HepG2 (cell line): ENCODE data around the gene RPUSD2. TPM values are rescaled to one million over a fixed set of nuclear protein-coding genes. Genes with fewer than 3 reads are reported as not detected.

Source experiments
- CHCHD3 ChIP-seq: sonication (generic); formaldehyde crosslinking; IDR thresholded peaks from 2 replicates; pipeline ENCODE4 v1.8.0; 2022; ENCODE audit warnings: mild to moderate bottlenecking, missing genetic modification reagents, moderate library complexity
- GZF1 ChIP-seq: sonication (generic); formaldehyde crosslinking; IDR thresholded peaks from 2 replicates; pipeline ENCODE4 v1.5.1; 2020; ENCODE audit warnings: mild to moderate bottlenecking, missing genetic modification reagents
- MEIS1 ChIP-seq: sonication (generic); formaldehyde crosslinking; IDR thresholded peaks from 2 replicates; pipeline ENCODE4 v1.9.0; 2021; ENCODE audit warnings: mild to moderate bottlenecking, missing genetic modification reagents, moderate library complexity, borderline replicate concordance
- PHB2 ChIP-seq: fragments of 450-650 bp; IDR thresholded peaks from 2 replicates; pipeline ENCODE4 v1.6.1; 2018; ENCODE audit not compliant: partially characterized antibody
- PHF20 ChIP-seq: sonication (generic); formaldehyde crosslinking; IDR thresholded peaks from 2 replicates; pipeline ENCODE4 v1.5.0; 2020; ENCODE audit warnings: mild to moderate bottlenecking, missing genetic modification reagents
- PHF21A ChIP-seq: sonication (generic); formaldehyde crosslinking; IDR thresholded peaks from 2 replicates; pipeline ENCODE4 v1.5.0; 2020; ENCODE audit warnings: mild to moderate bottlenecking, missing genetic modification reagents
- RFX1 ChIP-seq: fragments of 450-650 bp; IDR thresholded peaks from 2 replicates; pipeline ENCODE4 v1.6.1; 2017
- RFXANK ChIP-seq: IDR thresholded peaks from 2 replicates; pipeline ENCODE4 v1.6.1; 2016
- U2AF1 ChIP-seq: fragments of 200-400 bp; formaldehyde crosslinking; optimal IDR thresholded peaks from 2 replicates; pipeline ENCODE3; 2017; ENCODE audit warnings: mild to moderate bottlenecking, low read depth, low read length
- ZNF121 ChIP-seq: sonication (generic); formaldehyde crosslinking; IDR thresholded peaks from 2 replicates; pipeline ENCODE4 v1.5.0; 2020; ENCODE audit warnings: mild to moderate bottlenecking, missing genetic modification reagents
- ZNF263 ChIP-seq: sonication (generic); formaldehyde crosslinking; IDR thresholded peaks from 2 replicates; pipeline ENCODE4 v1.4.0; 2020; ENCODE audit warnings: missing genetic modification reagents
- ZNF530 ChIP-seq: sonication (generic); formaldehyde crosslinking; IDR thresholded peaks from 2 replicates; pipeline ENCODE4 v1.5.0; 2020; ENCODE audit warnings: low read depth, mild to moderate bottlenecking, missing genetic modification reagents
- ZNF616 ChIP-seq: sonication (generic); formaldehyde crosslinking; IDR thresholded peaks from 2 replicates; pipeline ENCODE4 v1.5.0; 2020; ENCODE audit warnings: low read depth, mild to moderate bottlenecking, missing genetic modification reagents
- ZNF674 ChIP-seq: sonication (generic); formaldehyde crosslinking; IDR thresholded peaks from 2 replicates; pipeline ENCODE4 v1.5.0; 2020; ENCODE audit warnings: low read depth, mild to moderate bottlenecking, missing genetic modification reagents
- ZNF747 ChIP-seq: sonication (generic); formaldehyde crosslinking; IDR thresholded peaks from 2 replicates; pipeline ENCODE4 v1.8.1; 2023; ENCODE audit warnings: missing genetic modification reagents, mild to moderate bottlenecking, borderline replicate concordance
- ZNF792 ChIP-seq: IDR thresholded peaks from 2 replicates; pipeline ENCODE4 v1.6.1; 2016
- polyA plus RNA-seq, 8 experiments: library from polyadenylated mRNA; depleted of rRNA in 3 of 8; stranded (reverse) in 7 of 8; unstranded in 1 of 8; fragments of >200 nt; fragmentation: Illumina TruSeq in 4 of 8; extraction: Trizol in 4 of 8; gene quantifications; 2 replicates each; pipeline versions ENCODE4 v1.2.1 to v1.2.3, GENCODE V29; 2011 to 2016; ENCODE audit warnings: low read depth in 4 of 8, missing spikeins in 1 of 8, mixed read lengths in 1 of 8; ENCODE audit not compliant: insufficient read depth in 1 of 8
- total RNA-seq, 5 experiments: library from RNA; depleted of rRNA; stranded (reverse); fragments of >200 nt; fragmentation: Illumina TruSeq; extraction: Trizol; gene quantifications; 2 replicates each; pipeline ENCODE4 v1.2.3, GENCODE V29; 2016; ENCODE audit warnings: low read depth in 1 of 5
- TF ChIP-seq, protein P1 (sequence below): sonication (generic); formaldehyde crosslinking; IDR thresholded peaks from 2 replicates; pipeline ENCODE4 v1.8.0; 2023; ENCODE audit warnings: mild to moderate bottlenecking, missing genetic modification reagents
- TF ChIP-seq, protein P2 (sequence below): sonication (generic); formaldehyde crosslinking; IDR thresholded peaks from 2 replicates; pipeline ENCODE4 v1.8.0; 2022; ENCODE audit warnings: missing genetic modification reagents, mild to moderate bottlenecking, inconsistent platforms, borderline replicate concordance
- TF ChIP-seq, protein P3 (sequence below): sonication (generic); formaldehyde crosslinking; IDR thresholded peaks from 2 replicates; pipeline ENCODE4 v1.9.0; 2021; ENCODE audit warnings: missing genetic modification reagents, borderline replicate concordance
- TF ChIP-seq, protein P4 (sequence below), 2 experiments: sonication (generic) in 1 of 2; formaldehyde crosslinking in 1 of 2; IDR thresholded peaks; 2 replicates each; pipeline versions ENCODE4 v1.4.0 to v1.6.1; 2018 to 2020; ENCODE audit warnings: missing genetic modification reagents in 2 of 2, borderline replicate concordance in 1 of 2, low read depth in 1 of 2, mild to moderate bottlenecking in 1 of 2, missing biosample characterization in 1 of 2
- TF ChIP-seq, protein P5 (sequence below): sonication (generic); formaldehyde crosslinking; IDR thresholded peaks from 2 replicates; pipeline ENCODE4 v1.4.0; 2020; ENCODE audit warnings: mild to moderate bottlenecking, missing genetic modification reagents

Gene RPUSD2
- total and polyA plus RNA-seq, 2 of the 13 experiments (the other 11 are each of a cell fraction or from before 2014, with no cell fraction given) = 8.6 to 14.5 TPM

DNA sequence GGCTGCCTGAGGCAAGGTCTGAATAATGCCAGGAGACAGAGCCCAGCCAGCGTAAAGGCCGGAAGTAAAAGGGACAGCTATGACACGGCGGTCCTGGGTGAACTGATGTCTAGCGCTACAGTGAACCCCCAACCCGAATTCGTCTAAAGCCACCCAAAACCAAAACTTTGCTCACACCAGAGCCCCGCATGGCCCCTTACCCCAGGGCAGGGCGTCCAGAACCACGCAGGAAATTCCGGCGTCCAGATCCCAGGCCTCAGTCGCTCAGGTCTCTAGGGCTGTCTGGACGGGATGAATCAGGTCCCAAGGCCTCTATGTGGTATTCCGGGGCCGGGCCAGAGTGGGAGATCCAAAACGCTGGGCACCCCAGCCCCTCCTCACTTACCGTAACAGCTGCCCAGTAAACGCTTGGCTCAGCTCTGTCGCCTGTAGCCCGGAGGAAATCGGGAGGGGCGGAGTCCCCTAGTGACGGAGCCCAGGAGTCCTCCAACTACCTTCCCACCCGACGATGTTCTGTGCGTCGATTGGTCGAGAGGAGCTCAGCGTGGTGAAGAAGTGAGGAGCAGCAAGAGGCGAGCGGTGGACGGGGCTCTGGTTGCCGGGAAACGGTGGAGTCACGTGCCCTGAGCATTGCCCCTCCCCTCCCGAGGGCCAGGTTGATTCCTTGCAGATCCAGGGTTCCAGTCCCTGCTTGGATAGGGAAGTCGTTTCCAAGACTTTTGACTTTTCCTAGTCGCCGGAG lies 4.3 kb upstream of the RPUSD2 start, which contains the start of gene CCDC32 (continued):
- TF ChIP-seq ZNF747 (CRISPR knock-in tag) = 0 out of 2 replicates have a peak, but pooled peaks have one; percentile 49
- no peak for TF ChIP-seq ZNF263 (CRISPR knock-in tag)
- TF ChIP-seq, protein P1, sequence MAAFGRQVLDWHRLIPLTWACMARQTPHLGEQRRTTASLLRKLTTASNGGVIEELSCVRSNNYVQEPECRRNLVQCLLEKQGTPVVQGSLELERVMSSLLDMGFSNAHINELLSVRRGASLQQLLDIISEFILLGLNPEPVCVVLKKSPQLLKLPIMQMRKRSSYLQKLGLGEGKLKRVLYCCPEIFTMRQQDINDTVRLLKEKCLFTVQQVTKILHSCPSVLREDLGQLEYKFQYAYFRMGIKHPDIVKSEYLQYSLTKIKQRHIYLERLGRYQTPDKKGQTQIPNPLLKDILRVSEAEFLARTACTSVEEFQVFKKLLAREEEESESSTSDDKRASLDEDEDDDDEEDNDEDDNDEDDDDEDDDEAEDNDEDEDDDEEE = 0 out of 2 replicates have a peak, but pooled peaks have one; percentile 52
- TF ChIP-seq, protein P2, sequence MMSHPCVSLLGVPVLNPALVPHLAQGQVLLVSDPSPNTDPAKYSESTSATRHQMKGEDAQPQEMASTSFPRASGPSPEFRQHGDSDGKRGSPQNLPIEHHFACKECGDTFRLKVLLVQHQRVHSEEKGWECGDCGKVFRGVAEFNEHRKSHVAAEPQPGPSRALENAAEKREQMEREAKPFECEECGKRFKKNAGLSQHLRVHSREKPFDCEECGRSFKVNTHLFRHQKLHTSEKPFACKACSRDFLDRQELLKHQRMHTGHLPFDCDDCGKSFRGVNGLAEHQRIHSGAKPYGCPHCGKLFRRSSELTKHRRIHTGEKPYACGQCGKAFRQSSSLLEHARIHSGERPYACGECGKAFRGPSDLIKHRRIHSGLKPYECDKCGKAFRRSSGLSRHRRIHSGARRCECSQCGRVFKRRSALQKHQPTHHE (CRISPR knock-in tag) = peak; percentile 34; the same call in 1 of the 2 replicates
- TF ChIP-seq RFXANK = no peak; the same call in 1 of the 2 replicates
- no peak for TF ChIP-seq PHB2
- TF ChIP-seq, protein P3, sequence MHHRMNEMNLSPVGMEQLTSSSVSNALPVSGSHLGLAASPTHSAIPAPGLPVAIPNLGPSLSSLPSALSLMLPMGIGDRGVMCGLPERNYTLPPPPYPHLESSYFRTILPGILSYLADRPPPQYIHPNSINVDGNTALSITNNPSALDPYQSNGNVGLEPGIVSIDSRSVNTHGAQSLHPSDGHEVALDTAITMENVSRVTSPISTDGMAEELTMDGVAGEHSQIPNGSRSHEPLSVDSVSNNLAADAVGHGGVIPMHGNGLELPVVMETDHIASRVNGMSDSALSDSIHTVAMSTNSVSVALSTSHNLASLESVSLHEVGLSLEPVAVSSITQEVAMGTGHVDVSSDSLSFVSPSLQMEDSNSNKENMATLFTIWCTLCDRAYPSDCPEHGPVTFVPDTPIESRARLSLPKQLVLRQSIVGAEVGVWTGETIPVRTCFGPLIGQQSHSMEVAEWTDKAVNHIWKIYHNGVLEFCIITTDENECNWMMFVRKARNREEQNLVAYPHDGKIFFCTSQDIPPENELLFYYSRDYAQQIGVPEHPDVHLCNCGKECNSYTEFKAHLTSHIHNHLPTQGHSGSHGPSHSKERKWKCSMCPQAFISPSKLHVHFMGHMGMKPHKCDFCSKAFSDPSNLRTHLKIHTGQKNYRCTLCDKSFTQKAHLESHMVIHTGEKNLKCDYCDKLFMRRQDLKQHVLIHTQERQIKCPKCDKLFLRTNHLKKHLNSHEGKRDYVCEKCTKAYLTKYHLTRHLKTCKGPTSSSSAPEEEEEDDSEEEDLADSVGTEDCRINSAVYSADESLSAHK = no peak
- TF ChIP-seq, protein P4, sequence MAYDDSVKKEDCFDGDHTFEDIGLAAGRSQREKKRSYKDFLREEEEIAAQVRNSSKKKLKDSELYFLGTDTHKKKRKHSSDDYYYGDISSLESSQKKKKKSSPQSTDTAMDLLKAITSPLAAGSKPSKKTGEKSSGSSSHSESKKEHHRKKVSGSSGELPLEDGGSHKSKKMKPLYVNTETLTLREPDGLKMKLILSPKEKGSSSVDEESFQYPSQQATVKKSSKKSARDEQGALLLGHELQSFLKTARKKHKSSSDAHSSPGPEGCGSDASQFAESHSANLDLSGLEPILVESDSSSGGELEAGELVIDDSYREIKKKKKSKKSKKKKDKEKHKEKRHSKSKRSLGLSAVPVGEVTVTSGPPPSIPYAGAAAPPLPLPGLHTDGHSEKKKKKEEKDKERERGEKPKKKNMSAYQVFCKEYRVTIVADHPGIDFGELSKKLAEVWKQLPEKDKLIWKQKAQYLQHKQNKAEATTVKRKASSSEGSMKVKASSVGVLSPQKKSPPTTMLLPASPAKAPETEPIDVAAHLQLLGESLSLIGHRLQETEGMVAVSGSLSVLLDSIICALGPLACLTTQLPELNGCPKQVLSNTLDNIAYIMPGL (CRISPR knock-in tag; IDR thresholded peaks at IDR 0.05; ENCODE audit: borderline replicate concordance in 1 of 2, low read depth in 1 of 2) = peak; percentile 72 to 79
- TF ChIP-seq ZNF792 (CRISPR knock-in tag) = peak; percentile 63; the same call in 1 of the 2 replicates
- no peak for TF ChIP-seq MEIS1 (CRISPR knock-in tag)
- TF ChIP-seq U2AF1 = no peak
- peak; percentile 71 for TF ChIP-seq PHF21A (CRISPR knock-in tag)
- 0 out of 2 replicates have a peak, but pooled peaks have one; percentile 72 for TF ChIP-seq ZNF530 (CRISPR knock-in tag)
- peak; percentile 45; the same call in 1 of the 2 replicates for TF ChIP-seq ZNF121 (CRISPR knock-in tag)
- no peak for TF ChIP-seq GZF1
- no peak for TF ChIP-seq ZNF616 (CRISPR knock-in tag)
- TF ChIP-seq CHCHD3 (CRISPR knock-in tag) = no peak
- peak; percentile 70 for TF ChIP-seq PHF20 (CRISPR knock-in tag)
- TF ChIP-seq RFX1 = peak; percentile 85
- TF ChIP-seq ZNF674 (CRISPR knock-in tag) = no peak
- TF ChIP-seq, protein P5, sequence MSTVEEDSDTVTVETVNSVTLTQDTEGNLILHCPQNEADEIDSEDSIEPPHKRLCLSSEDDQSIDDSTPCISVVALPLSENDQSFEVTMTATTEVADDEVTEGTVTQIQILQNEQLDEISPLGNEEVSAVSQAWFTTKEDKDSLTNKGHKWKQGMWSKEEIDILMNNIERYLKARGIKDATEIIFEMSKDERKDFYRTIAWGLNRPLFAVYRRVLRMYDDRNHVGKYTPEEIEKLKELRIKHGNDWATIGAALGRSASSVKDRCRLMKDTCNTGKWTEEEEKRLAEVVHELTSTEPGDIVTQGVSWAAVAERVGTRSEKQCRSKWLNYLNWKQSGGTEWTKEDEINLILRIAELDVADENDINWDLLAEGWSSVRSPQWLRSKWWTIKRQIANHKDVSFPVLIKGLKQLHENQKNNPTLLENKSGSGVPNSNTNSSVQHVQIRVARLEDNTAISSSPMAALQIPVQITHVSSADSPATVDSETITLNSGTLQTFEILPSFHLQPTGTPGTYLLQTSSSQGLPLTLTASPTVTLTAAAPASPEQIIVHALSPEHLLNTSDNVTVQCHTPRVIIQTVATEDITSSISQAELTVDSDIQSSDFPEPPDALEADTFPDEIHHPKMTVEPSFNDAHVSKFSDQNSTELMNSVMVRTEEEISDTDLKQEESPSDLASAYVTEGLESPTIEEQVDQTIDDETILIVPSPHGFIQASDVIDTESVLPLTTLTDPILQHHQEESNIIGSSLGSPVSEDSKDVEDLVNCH (CRISPR knock-in tag) = no peak
